Brain microvascular endothelial cell (primary cell): Measurements from ENCODE around the gene ARCN1.
A peak's percentile ranks its signal among the peaks of the same experiment; 100 is the strongest.
"Not testable (repeated sequence)": the region's sequence is repeated elsewhere in the genome, so short reads cannot be mapped to it uniquely, and the experiment has no call there.

Experiments
- DNase-seq: peaks from one replicate; pipeline ENCODE4 v3.0.0-alpha.2; 2020
- H3K27ac ChIP-seq: fragments of 250-450 bp; sonication (Bioruptor Pico); 2 replicates; pipeline ENCODE4 v1.5.1; 2020; ENCODE audit warnings: mild to moderate bottlenecking, moderate library complexity
- H3K27me3 ChIP-seq: fragments of 250-450 bp; sonication (Bioruptor Pico); replicated peaks from 2 replicates; pipeline ENCODE4 v1.5.1; 2020; ENCODE audit warnings: mild to moderate bottlenecking
- H3K36me3 ChIP-seq: fragments of 250-450 bp; sonication (Bioruptor Pico); replicated peaks from 2 replicates; pipeline ENCODE4 v1.5.1; 2020; ENCODE audit warnings: mild to moderate bottlenecking
- H3K4me3 ChIP-seq: 2 replicates; pipeline ENCODE4 v1.5.1; 2011; ENCODE audit warnings: low read depth, mild to moderate bottlenecking, control low read depth, low read length, moderate library complexity
- in situ Hi-C: cut with HindIII; loops from 2 replicates; pipeline ENCODE4 v1.10.0; 2017; ENCODE audit warnings: low sequenced_read_pairs, low pct_ligation_motif_present
- TF ChIP-seq, protein P1 (sequence below): IDR thresholded peaks from 2 replicates; pipeline ENCODE4 v1.5.1; 2011; ENCODE audit warnings: low read depth, mild to moderate bottlenecking, moderate library complexity, low read length, control low read depth, inconsistent platforms; ENCODE audit errors: missing control alignments

Gene ARCN1

DNA sequence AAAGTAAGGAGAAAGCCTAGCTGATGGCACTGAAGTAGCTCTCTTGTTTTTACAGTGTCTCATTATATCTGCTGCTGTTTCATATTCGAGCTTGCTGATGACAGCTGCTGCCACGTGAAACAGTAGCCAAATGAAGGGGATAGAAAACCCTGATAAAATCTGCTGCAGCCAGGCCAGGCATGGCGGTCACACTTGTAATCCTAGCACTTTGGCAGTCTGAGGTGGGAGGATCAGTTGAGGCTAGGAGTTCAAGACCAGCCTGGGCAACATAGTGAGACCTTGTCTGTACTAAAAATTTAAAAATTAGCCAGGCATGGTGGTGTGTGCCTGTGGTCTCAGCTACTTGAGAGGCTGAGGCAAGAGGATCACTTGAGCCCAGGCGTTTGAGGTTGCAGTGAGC, 19.9 kb upstream of the ARCN1 start:
- H3K27me3 ChIP-seq: no peaks in the 10 kb centered on the region
- H3K4me3 ChIP-seq: no peak overlapping the region
- H3K27ac ChIP-seq: no peak overlapping the region
- TF ChIP-seq, protein P1, sequence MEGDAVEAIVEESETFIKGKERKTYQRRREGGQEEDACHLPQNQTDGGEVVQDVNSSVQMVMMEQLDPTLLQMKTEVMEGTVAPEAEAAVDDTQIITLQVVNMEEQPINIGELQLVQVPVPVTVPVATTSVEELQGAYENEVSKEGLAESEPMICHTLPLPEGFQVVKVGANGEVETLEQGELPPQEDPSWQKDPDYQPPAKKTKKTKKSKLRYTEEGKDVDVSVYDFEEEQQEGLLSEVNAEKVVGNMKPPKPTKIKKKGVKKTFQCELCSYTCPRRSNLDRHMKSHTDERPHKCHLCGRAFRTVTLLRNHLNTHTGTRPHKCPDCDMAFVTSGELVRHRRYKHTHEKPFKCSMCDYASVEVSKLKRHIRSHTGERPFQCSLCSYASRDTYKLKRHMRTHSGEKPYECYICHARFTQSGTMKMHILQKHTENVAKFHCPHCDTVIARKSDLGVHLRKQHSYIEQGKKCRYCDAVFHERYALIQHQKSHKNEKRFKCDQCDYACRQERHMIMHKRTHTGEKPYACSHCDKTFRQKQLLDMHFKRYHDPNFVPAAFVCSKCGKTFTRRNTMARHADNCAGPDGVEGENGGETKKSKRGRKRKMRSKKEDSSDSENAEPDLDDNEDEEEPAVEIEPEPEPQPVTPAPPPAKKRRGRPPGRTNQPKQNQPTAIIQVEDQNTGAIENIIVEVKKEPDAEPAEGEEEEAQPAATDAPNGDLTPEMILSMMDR: no peak
- in situ Hi-C loops: no loop called here
- DNase-seq: no peak
- peaks cover 14% of the 10 kb centered on the region for H3K36me3 ChIP-seq

DNA sequence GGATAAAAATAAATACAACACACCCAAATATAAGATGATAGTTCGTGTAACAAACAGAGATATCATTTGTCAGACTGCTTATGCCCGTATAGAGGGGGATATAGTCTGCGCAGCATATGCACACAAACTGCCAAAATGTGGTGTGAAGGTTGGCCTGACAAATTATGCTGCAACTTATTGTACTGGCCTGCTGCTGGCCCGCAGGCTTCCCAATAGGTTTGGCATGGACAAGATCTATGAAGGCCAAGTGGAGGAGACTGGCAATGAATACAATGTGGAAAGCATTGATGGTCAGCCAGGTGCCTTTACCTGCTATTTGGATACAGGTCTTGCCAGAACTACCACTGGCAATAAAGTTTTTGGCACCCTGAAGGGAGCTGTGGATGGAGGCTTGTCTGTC, 11.4 kb upstream of the ARCN1 start:
- H3K27me3 ChIP-seq: no peaks in the 10 kb centered on the region
- TF ChIP-seq, protein P1: no peak
- H3K4me3 ChIP-seq: no peak overlapping the region
- no peak overlapping the region for H3K27ac ChIP-seq
- DNase-seq: no peak
- peaks cover 2% of the 10 kb centered on the region for H3K36me3 ChIP-seq
- in situ Hi-C loops: no loop called here

DNA sequence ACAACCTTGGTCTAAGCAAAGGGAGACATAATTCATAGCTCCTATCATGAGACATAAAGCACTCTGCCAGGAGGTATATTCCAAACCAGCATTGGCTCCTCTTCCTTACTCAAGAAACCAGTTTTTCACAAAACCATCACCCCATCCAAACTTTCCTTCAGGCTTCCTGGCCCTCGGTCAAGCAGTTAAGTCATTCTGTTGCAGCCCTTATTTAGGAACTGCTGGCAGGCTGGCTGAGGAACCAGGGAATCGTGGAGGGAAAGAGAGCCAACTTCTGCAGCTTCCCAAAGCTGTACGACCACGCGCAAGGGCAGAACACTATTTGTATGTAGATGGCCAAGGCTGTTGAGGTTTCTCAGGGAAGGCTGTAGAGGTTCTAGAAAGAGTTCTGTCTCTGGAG, 7.2 kb upstream of the ARCN1 start:
- Histone ChIP-seq H3K27ac (no peak overlapping the region), H3K36me3 (no peaks in the 10 kb centered on the region), H3K27me3 (no peaks in the 10 kb centered on the region), H3K4me3 (peak overlapping the region; percentile 67)
- no peak for DNase-seq
- in situ Hi-C loops: no loop called here
- TF ChIP-seq, protein P1: no peak

- peaks cover 9% of the 10 kb centered on the region for H3K36me3 ChIP-seq
- in situ Hi-C loops: no loop called here
- H3K27me3 ChIP-seq: no peaks in the 10 kb centered on the region
- no peak for DNase-seq
- TF ChIP-seq, protein P1: no peak
- no peak overlapping the region for H3K4me3 ChIP-seq
- H3K27ac ChIP-seq: no peak overlapping the region
These were observed 2.5 kb upstream of the ARCN1 start for GRCh38 chr11:118569670-118570069.

DNA sequence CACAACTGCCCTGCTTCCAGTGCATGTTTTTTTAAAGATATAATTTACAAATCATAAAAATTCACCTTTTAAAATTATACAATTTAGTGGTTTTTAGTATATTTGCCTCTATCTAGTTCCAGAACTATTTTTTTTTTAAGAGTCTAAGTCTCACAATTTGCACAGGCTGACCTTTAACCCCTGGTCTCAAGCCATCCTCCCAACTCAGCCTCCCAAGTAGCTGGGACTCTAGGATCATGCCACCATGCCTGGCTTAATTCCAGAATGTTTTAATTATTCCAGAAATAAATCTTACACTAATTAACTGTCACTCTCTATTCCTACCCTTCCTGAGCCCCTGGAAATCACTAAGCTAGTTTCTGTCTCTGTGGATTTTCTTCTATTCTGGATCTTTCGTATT, 1.4 kb upstream of the ARCN1 start:
- H3K27me3 ChIP-seq: no peaks in the 10 kb centered on the region
- no peak overlapping the region for H3K4me3 ChIP-seq
- no peak overlapping the region for H3K27ac ChIP-seq
- in situ Hi-C loops: no loop called here
- peaks cover 9% of the 10 kb centered on the region for H3K36me3 ChIP-seq
- no peak for DNase-seq
- TF ChIP-seq, protein P1: no peak

GRCh38 chr11:118571701-118572060, 528 bp upstream of the ARCN1 start:
- peak overlapping the region; percentile 97 for H3K4me3 ChIP-seq
- peak overlapping the region; percentile 98 for H3K27ac ChIP-seq
- H3K36me3 ChIP-seq, H3K27me3 ChIP-seq, in situ Hi-C loops: not testable (repeated sequence)
- DNase-seq: peak; percentile 27
